ENCODE data around the gene SH3BP2.
"Not testable (repeated sequence)": the region's sequence is repeated elsewhere in the genome, so short reads cannot be mapped to it uniquely, and the experiment has no call there.

- not testable (repeated sequence) for TF ChIP-seq CTCF, POLR2A, POLR2AphosphoS5 (IDR thresholded peaks at IDR 0.05)
These were observed 30.2 kb upstream of the SH3BP2 start for GRCh38 chr4:2762486-2763370.
